ENCODE results near the gene CAMK2D.

Gene CAMK2D

GRCh38 chr4:113677325-113677724, 84.2 kb downstream of the CAMK2D start:
- DNase-seq: no peak

GRCh38 chr4:113675731-113676697, 85.5 kb downstream of the CAMK2D start:
- no peak for DNase-seq

GRCh38 chr4:113674733-113675132, 86.8 kb downstream of the CAMK2D start:
- DNase-seq: no peak

- no peak for DNase-seq
These were observed 87.3 kb downstream of the CAMK2D start for GRCh38 chr4:113674251-113674650.

GRCh38 chr4:113673450-113673849, 88.1 kb downstream of the CAMK2D start:
- DNase-seq: peak; percentile 19

GRCh38 chr4:113666386-113667114, 95.0 kb downstream of the CAMK2D start:
- no peak for DNase-seq

GRCh38 chr4:113665036-113665435, 96.5 kb downstream of the CAMK2D start:
- no peak for DNase-seq

GRCh38 chr4:113662581-113662980, 99.0 kb downstream of the CAMK2D start:
- DNase-seq: no peak

GRCh38 chr4:113659127-113659526, 102.4 kb downstream of the CAMK2D start:
- no peak for DNase-seq

- no peak for DNase-seq
These were observed 103.8 kb downstream of the CAMK2D start for GRCh38 chr4:113657586-113658233.

- DNase-seq: no peak
These were observed 107.7 kb downstream of the CAMK2D start for GRCh38 chr4:113653871-113654270.

GRCh38 chr4:113646442-113646822, 115.1 kb downstream of the CAMK2D start:
- DNase-seq: no peak

GRCh38 chr4:113645771-113646441, 115.6 kb downstream of the CAMK2D start:
- no peak for DNase-seq

- DNase-seq: no peak
These were observed 116.2 kb downstream of the CAMK2D start for GRCh38 chr4:113645288-113645687.

- no peak for DNase-seq
These were observed 117.1 kb downstream of the CAMK2D start for GRCh38 chr4:113644398-113644797.

GRCh38 chr4:113643505-113643904, 118.0 kb downstream of the CAMK2D start:
- no peak for DNase-seq

GRCh38 chr4:113641025-113641431, 120.5 kb downstream of the CAMK2D start:
- no peak for DNase-seq

GRCh38 chr4:113639326-113639725, 122.2 kb downstream of the CAMK2D start:
- DNase-seq: no peak

- DNase-seq: no peak
These were observed 123.0 kb downstream of the CAMK2D start for GRCh38 chr4:113638562-113638832.

GRCh38 chr4:113637823-113638561, 123.5 kb downstream of the CAMK2D start:
- no peak for DNase-seq

- no peak for DNase-seq
These were observed 124.2 kb downstream of the CAMK2D start for GRCh38 chr4:113637363-113637762.

- DNase-seq: no peak
These were observed 124.7 kb downstream of the CAMK2D start for GRCh38 chr4:113636877-113637276.
